Spleen (tissue), 11 donors: ENCODE measurements around the gene PIP5K1B. TPM values are rescaled to one million over a fixed set of nuclear protein-coding genes. Genes with fewer than 3 reads are reported as not detected.
"Not testable (repeated sequence)": the region's sequence is repeated elsewhere in the genome, so short reads cannot be mapped to it uniquely, and the experiment has no call there.

Source experiments
- DNase-seq: peaks from one replicate; pipeline ENCODE4 v3.0.0-alpha.2; 2020
- H3K27ac ChIP-seq, 8 donors: fragments of 200-600 bp; sonication (generic) in 7 of 8; 1 replicate in 4 of 8; 2 replicates in 4 of 8; pipeline versions ENCODE4 v1.5.0 to v1.8.0; 2016 to 2021; ENCODE audit warnings: inconsistent platforms in 4 of 8, mild to moderate bottlenecking in 4 of 8, moderate library complexity in 1 of 8
- H3K27me3 ChIP-seq, 7 donors: fragments of 200-600 bp; sonication (generic) in 6 of 7; replicated peaks in 1 of 7; 1 replicate in 4 of 7; 2 replicates in 3 of 7; pipeline versions ENCODE4 v1.5.0 to v1.8.0; 2016 to 2021; ENCODE audit warnings: inconsistent platforms in 3 of 7, mild to moderate bottlenecking in 1 of 7
- H3K36me3 ChIP-seq, 6 donors: fragments of 200-600 bp; sonication (generic) in 5 of 6; 1 replicate in 4 of 6; 2 replicates in 2 of 6; pipeline versions ENCODE4 v1.5.0 to v1.8.0; 2016 to 2021; ENCODE audit warnings: inconsistent platforms in 2 of 6
- H3K4me1 ChIP-seq, 6 donors: fragments of 200-600 bp; sonication (generic) in 5 of 6; 1 replicate in 3 of 6; 2 replicates in 3 of 6; pipeline versions ENCODE4 v1.5.0 to v1.8.0; 2016 to 2021; ENCODE audit warnings: inconsistent platforms in 3 of 6
- H3K4me3 ChIP-seq, 8 donors: fragments of 200-600 bp; sonication (generic) in 7 of 8; 1 replicate in 4 of 8; 2 replicates in 4 of 8; pipeline versions ENCODE4 v1.5.0 to v1.8.0; 2016 to 2021; ENCODE audit warnings: inconsistent platforms in 4 of 8, mild to moderate bottlenecking in 4 of 8, moderate library complexity in 2 of 8
- H3K9me3 ChIP-seq, 8 donors: fragments of 200-600 bp; sonication (generic) in 7 of 8; 1 replicate in 4 of 8; 2 replicates in 4 of 8; pipeline versions ENCODE4 v1.5.0 to v1.8.0; 2016 to 2021; ENCODE audit warnings: inconsistent platforms in 4 of 8
- CTCF ChIP-seq, 11 experiments: fragments of 200-600 bp in 7 of 11; fragments of 450-650 bp in 4 of 11; sonication (generic) in 4 of 11; IDR thresholded peaks in 8 of 11; conservative IDR thresholded peaks in 3 of 11; 1 replicate in 7 of 11; 2 replicates in 4 of 11; pipeline versions ENCODE4 v1.4.0 to v1.8.0; 2016 to 2021; ENCODE audit warnings: antibody characterized with exemption in 11 of 11, inconsistent platforms in 4 of 11, mild to moderate bottlenecking in 1 of 11
- POLR2A ChIP-seq, 3 donors: fragments of 450-650 bp; IDR thresholded peaks; one replicate each; pipeline ENCODE4 v1.5.1; 2017; ENCODE audit warnings: antibody characterized with exemption in 3 of 3, mild to moderate bottlenecking in 1 of 3
- POLR2AphosphoS5 ChIP-seq, 3 donors: sonication (generic); formaldehyde crosslinking; IDR thresholded peaks; one replicate each; pipeline ENCODE4 v1.5.1; 2017; ENCODE audit warnings: antibody characterized with exemption in 3 of 3
- WGBS, 5 donors: extraction: QIAGEN DNeasy Blood & Tissue Kit in 3 of 5; methylation state at CpG; one replicate each; pipeline versions ENCODE4 v1.1.5 to v1.1.7; 2013 to 2018; 5-methylcytosine and 5-hydroxymethylcytosine counted together
- intact Hi-C: fragments of 100-400 bp; cut with DNase I; formaldehyde crosslinking; loops from one replicate; pipeline ENCODE4 v1.15.0; 2023; ENCODE audit warnings: low total_unique reads
- polyA plus RNA-seq, 3 donors: library from polyadenylated mRNA; stranded (reverse); fragments of 200-250 nt; gene quantifications; one replicate each; pipeline ENCODE4 v1.2.1, GENCODE V29; 2013
- total RNA-seq, 7 donors: library from RNA; depleted of rRNA in 3 of 7; stranded (reverse); fragments of >200 nt in 3 of 7; fragmentation: NEBNext Ultra II Directional in 4 of 7; extraction: Animal tissue kit (Norgen Biotek cat#: 25700) in 4 of 7; gene quantifications; one replicate each; pipeline versions ENCODE4 v1.1.0 to v1.2.1, GENCODE V29; 2016 to 2021
- donor health status: healthy with polysubstance abuse.
- donor health status: DM: no; HTN: no; CAD: no; lungs with moderate emphysema.
- donor health status: DM: no; HTN: no; CAD: no.
- donor health status: Bipolar disorder and iron deficiency.
- donor health status: healthy.
- donor health status: DM: no; HTN: no; CAD: no.
- donor health status: DM: yes; HTN: yes; CAD: no.

The PIP5K1B gene
- total and polyA plus RNA-seq, 10 donors, result 1.5 to 10.3 (median 6.8) TPM

GRCh38 chr9:68980341-68980914, 275.4 kb downstream of the PIP5K1B start:
- WGBS, 5 donors, result 63 to 91% (median 74%) methylated on average over 3 of the region's 3 CpGs
- no peak overlapping the region for H3K4me3 ChIP-seq
- H3K27ac ChIP-seq, result no peak overlapping the region
- TF ChIP-seq CTCF (IDR thresholded peaks at IDR 0.05 in 8 of 11, conservative IDR thresholded peaks at IDR 0.05 in 3 of 11), result no peak
- TF ChIP-seq POLR2A (IDR thresholded peaks at IDR 0.05), result no peak
- TF ChIP-seq POLR2AphosphoS5 (IDR thresholded peaks at IDR 0.05), result no peak
- H3K9me3 ChIP-seq, result no peaks in the 10 kb centered on the region
- intact Hi-C loops, result no loop called here
- H3K36me3 ChIP-seq, result no peaks in the 10 kb centered on the region
- peaks cover 0 to 61% (median 2%) of the 10 kb centered on the region in 6 donors for H3K4me1 ChIP-seq
- DNase-seq, result no peak
- H3K27me3 ChIP-seq, result no peaks in the 10 kb centered on the region

- Histone ChIP-seq H3K9me3 (no peaks in the 10 kb centered on the region), H3K27me3 (no peaks in the 10 kb centered on the region), H3K4me1 (peaks cover 0 to 54% (median 2%) of the 10 kb centered on the region in 6 donors), H3K36me3 (no peaks in the 10 kb centered on the region), H3K27ac (no peak overlapping the region), H3K4me3 (no peak overlapping the region)
- DNase-seq, result no peak
- TF ChIP-seq CTCF (IDR thresholded peaks at IDR 0.05 in 8 of 11, conservative IDR thresholded peaks at IDR 0.05 in 3 of 11), result no peak
- WGBS, 5 donors, result 25 to 39% (median 27%) methylated on average over 6 of the region's 6 CpGs
- intact Hi-C loops, result no loop called here
Observed at GRCh38 chr9:68981789-68982188, 276.7 kb downstream of the PIP5K1B start.

GRCh38 chr9:68983008-68983411, 278.0 kb downstream of the PIP5K1B start:
- DNase-seq, result no peak
- intact Hi-C loops, result no loop called here
- no peak for TF ChIP-seq POLR2A (IDR thresholded peaks at IDR 0.05)
- TF ChIP-seq CTCF (IDR thresholded peaks at IDR 0.05 in 8 of 11, conservative IDR thresholded peaks at IDR 0.05 in 3 of 11), result no peak
- no peak for TF ChIP-seq POLR2AphosphoS5 (IDR thresholded peaks at IDR 0.05)
- no peak overlapping the region for H3K4me3 ChIP-seq
- no peak overlapping the region for H3K27ac ChIP-seq
- H3K27me3 ChIP-seq, result no peaks in the 10 kb centered on the region
- peaks cover 0 to 49% (median 2%) of the 10 kb centered on the region in 6 donors for H3K4me1 ChIP-seq
- H3K9me3 ChIP-seq, result no peaks in the 10 kb centered on the region
- no peaks in the 10 kb centered on the region for H3K36me3 ChIP-seq

GRCh38 chr9:68983522-68984424, 278.7 kb downstream of the PIP5K1B start:
- intact Hi-C loops, result no loop called here
- Histone ChIP-seq H3K27me3 (no peaks in the 10 kb centered on the region), H3K27ac (no peak overlapping the region), H3K4me3 (no peak overlapping the region), H3K4me1 (peaks cover 0 to 42% (median 2%) of the 10 kb centered on the region in 6 donors), H3K9me3 (no peaks in the 10 kb centered on the region), H3K36me3 (no peaks in the 10 kb centered on the region)
- 78 to 85% (median 84%) methylated on average over 3 of the region's 3 CpGs for WGBS, 5 donors
- TF ChIP-seq POLR2A (IDR thresholded peaks at IDR 0.05), result no peak
- TF ChIP-seq CTCF (IDR thresholded peaks at IDR 0.05 in 8 of 11, conservative IDR thresholded peaks at IDR 0.05 in 3 of 11), result no peak
- no peak for TF ChIP-seq POLR2AphosphoS5 (IDR thresholded peaks at IDR 0.05)
- no peak for DNase-seq

GRCh38 chr9:68986949-68987348, 281.9 kb downstream of the PIP5K1B start:
- WGBS, 5 donors, result 95 to 98% (median 96%) methylated on average over 7 of the region's 7 CpGs
- not testable (repeated sequence) for DNase-seq, H3K9me3 ChIP-seq

More at GRCh38 chr9:68986949-68987348, 281.9 kb downstream of the PIP5K1B start:
- H3K36me3 ChIP-seq, H3K4me3 ChIP-seq, H3K27me3 ChIP-seq, H3K27ac ChIP-seq, intact Hi-C loops: not testable (repeated sequence)
- H3K4me1 ChIP-seq, result peaks cover 0 to 11% (median 0%) of the 10 kb centered on the region in 6 donors
